Pancreas (tissue), 10 donors: ENCODE results near the gene RGS3. TPM values are rescaled to one million over a fixed set of nuclear protein-coding genes. Genes with fewer than 3 reads are reported as not detected.

Experiments
- ATAC-seq, 4 donors: fragments of 200-7000 bp; cut with Tn5 transposase; one replicate each; pipeline versions ENCODE4 v1.8.0 to v1.9.1; 2020; ENCODE audit warnings: mild to moderate bottlenecking in 4 of 4, moderate library complexity in 4 of 4
- DNase-seq, 6 donors: peaks; one replicate each; pipeline ENCODE4 v3.0.0-alpha.2; 2020
- FAIRE-seq: peaks from 2 replicates; lab custom pipeline; 2012; peaks lifted over from hg19 to GRCh38; lab: Jason Lieb, UNC
- H3K27ac ChIP-seq, 4 donors: fragments of 200-600 bp; sonication (generic); 1 replicate in 3 of 4; 2 replicates in 1 of 4; pipeline versions ENCODE4 v1.5.0 to v1.8.0; 2020
- H3K27me3 ChIP-seq, 4 donors: fragments of 200-600 bp; one replicate each; pipeline ENCODE4 v1.8.0; 2021
- H3K36me3 ChIP-seq, 3 donors: fragments of 200-600 bp; sonication (generic) in 1 of 3; one replicate each; pipeline versions ENCODE4 v1.5.0 to v1.8.0; 2020 to 2021
- H3K4me1 ChIP-seq, 3 donors: fragments of 200-600 bp; one replicate each; pipeline ENCODE4 v1.8.0; 2021
- H3K4me3 ChIP-seq, 4 donors: fragments of 200-600 bp; sonication (generic) in 2 of 4; one replicate each; pipeline versions ENCODE4 v1.5.0 to v1.8.0; 2020 to 2021
- H3K9me3 ChIP-seq, 4 donors: fragments of 200-600 bp; one replicate each; pipeline ENCODE4 v1.8.0; 2021
- CTCF ChIP-seq, 4 donors: fragments of 200-600 bp; sonication (generic) in 3 of 4; IDR thresholded peaks; one replicate each; pipeline versions ENCODE4 v1.5.0 to v1.8.0; 2021; ENCODE audit warnings: antibody characterized with exemption in 4 of 4
- whole genome bisulfite sequencing, 2 donors: extraction: QIAGEN DNeasy Blood & Tissue Kit; methylation state at CpG; one replicate each; pipeline ENCODE4 v1.1.7; 2013; 5-methylcytosine and 5-hydroxymethylcytosine counted together
- intact Hi-C, 3 donors: fragments of 100-400 bp; cut with DNase I; formaldehyde crosslinking; loops; one replicate each; pipeline versions ENCODE4 v1.11.1 to v1.14.2; 2022
- polyA plus RNA-seq, 2 donors: library from polyadenylated mRNA; stranded (reverse); fragments of 200-250 nt; gene quantifications; one replicate each; pipeline ENCODE4 v1.2.3, GENCODE V29; 2013
- total RNA-seq, 6 donors: library from RNA; stranded (reverse); fragmentation: NEBNext Ultra II Directional in 4 of 6; extraction: Animal tissue kit (Norgen Biotek cat#: 25700) in 4 of 6; gene quantifications; one replicate each; pipeline versions ENCODE4 v1.2.1 to v1.2.4, GENCODE V29; 2021 to 2023
- donor health status: healthy with polysubstance abuse.
- donor health status: DM: no; HTN: no; CAD: no; lungs with moderate emphysema.
- donor health status: DM: no; HTN: no; CAD: no.
- donor health status: control.
- donor health status: control.
- donor health status: Bipolar disorder and iron deficiency.
- donor health status: DM: yes; HTN: yes; CAD: no.
- donor health status: DM: no; HTN: no; CAD: no.
- donor health status: DM: no; HTN: no; CAD: no.
- donor health status: DM: yes; HTN: yes; CAD: no.

RGS3 gene
- total and polyA plus RNA-seq, 8 donors = 18.3 to 55.3 (median 32.6) TPM

GRCh38 chr9:113508111-113508749, 44.7 kb downstream of the RGS3 start:
- intact Hi-C loops = no loop called here
- TF ChIP-seq CTCF (IDR thresholded peaks at IDR 0.05) = no peak
- 69 to 72% methylated on average over 10 of the region's 10 CpGs for WGBS, 2 donors
- FAIRE-seq (no peak), ATAC-seq (peak in 2 of 4 donors; percentile 13 to 18), DNase-seq (peak in 2 of 6 donors; percentile 49 to 59)
- Histone ChIP-seq H3K36me3 (no peaks in the 10 kb centered on the region), H3K9me3 (no peaks in the 10 kb centered on the region), H3K27ac (peak overlapping the region in 1 of 4 donors; percentile 9), H3K4me1 (peaks cover 7 to 13% (median 9%) of the 10 kb centered on the region in 3 donors), H3K4me3 (no peak overlapping the region), H3K27me3 (no peaks in the 10 kb centered on the region)

- TF ChIP-seq CTCF (IDR thresholded peaks at IDR 0.05) = no peak
- 94 to 98% methylated on average over 7 of the region's 7 CpGs for WGBS, 2 donors
- H3K9me3 ChIP-seq = no peaks in the 10 kb centered on the region
- no peaks in the 10 kb centered on the region for H3K27me3 ChIP-seq
- FAIRE-seq = no peak
- DNase-seq = peak in 1 of 6 donors; percentile 33
- no peak for ATAC-seq
- peaks cover 7 to 13% (median 9%) of the 10 kb centered on the region in 3 donors for H3K4me1 ChIP-seq
- H3K4me3 ChIP-seq = no peak overlapping the region
- no peaks in the 10 kb centered on the region for H3K36me3 ChIP-seq
- intact Hi-C loops = no loop called here
- no peak overlapping the region for H3K27ac ChIP-seq
Measured at GRCh38 chr9:113509463-113509862, 45.9 kb downstream of the RGS3 start.

GRCh38 chr9:113511047-113511521, 47.6 kb downstream of the RGS3 start:
- ATAC-seq = peak; percentile 67 to 79 (median 76)
- H3K9me3 ChIP-seq = no peaks in the 10 kb centered on the region
- intact Hi-C loops = no loop called here
- no peaks in the 10 kb centered on the region for H3K36me3 ChIP-seq
- no peak overlapping the region for H3K4me3 ChIP-seq
- H3K4me1 ChIP-seq = peaks cover 7 to 17% (median 9%) of the 10 kb centered on the region in 3 donors
- FAIRE-seq = no peak
- H3K27ac ChIP-seq = peak overlapping the region in 2 of 4 donors; percentile 41 to 73
- no peaks in the 10 kb centered on the region for H3K27me3 ChIP-seq
- DNase-seq = peak; percentile 75 to 86 (median 79)
- 13 to 16% methylated on average over 6 of the region's 6 CpGs for WGBS, 2 donors
- no peak for TF ChIP-seq CTCF (IDR thresholded peaks at IDR 0.05)

GRCh38 chr9:113511856-113512761, 48.6 kb downstream of the RGS3 start:
- Histone ChIP-seq H3K4me3 (no peak overlapping the region), H3K36me3 (no peaks in the 10 kb centered on the region), H3K27me3 (no peaks in the 10 kb centered on the region), H3K27ac (peak overlapping the region in 3 of 4 donors; percentile 22 to 73 (median 41)), H3K9me3 (no peaks in the 10 kb centered on the region), H3K4me1 (peaks cover 7 to 17% (median 9%) of the 10 kb centered on the region in 3 donors)
- ATAC-seq (no peak), FAIRE-seq (no peak), DNase-seq (peak in 1 of 6 donors; percentile 45)
- no peak for TF ChIP-seq CTCF (IDR thresholded peaks at IDR 0.05)
- intact Hi-C loops = no loop called here
- WGBS, 2 donors = 79 to 82% methylated on average over 10 of the region's 10 CpGs
